Mammary epithelial cell (primary cell): ENCODE measurements around the gene KRI1.

Experiments
- CTCF ChIP-seq, 2 donors: IDR thresholded peaks in 1 of 2; conservative IDR thresholded peaks in 1 of 2; 2 replicates each; pipeline ENCODE4 v1.5.1; 2011 to 2012; ENCODE audit warnings: inconsistent platforms in 2 of 2, low read length in 2 of 2, mild to moderate bottlenecking in 2 of 2, control low read depth in 1 of 2, low read depth in 1 of 2; ENCODE audit not compliant: insufficient read depth in 1 of 2; ENCODE audit errors: extremely low read depth in 1 of 2
- EZH2 ChIP-seq: IDR thresholded peaks from 2 replicates; pipeline ENCODE4 v1.6.1; 2012; ENCODE audit warnings: low read length, inconsistent platforms, borderline replicate concordance

GRCh38 chr19:10612499-10613119 is 46.8 kb upstream of the KRI1 start:
- TF ChIP-seq CTCF (conservative IDR thresholded peaks at IDR 0.05 in 1 of 2, IDR thresholded peaks at IDR 0.05 in 1 of 2; ENCODE audit: extremely low read depth in 1 of 2, insufficient read depth in 1 of 2, low read depth in 1 of 2, low read length in 2 of 2) (no peak), EZH2 (no peak)
